Neural cell (in vitro differentiated cells): ENCODE data around the gene TRMT1. TPM values are rescaled to one million over a fixed set of nuclear protein-coding genes. Genes with fewer than 3 reads are reported as not detected.

ENCODE experiments used
- H2AFZ ChIP-seq: fragments of 200-600, 300-800 bp; sonication (generic), shearing (Covaris generic); 2 replicates; pipeline ENCODE4 v1.6.0; 2014; ENCODE audit warnings: low read depth, mild to moderate bottlenecking, antibody characterized with exemption, low read length, moderate library complexity
- H3F3A ChIP-seq: fragments of 200-600 bp; shearing (Covaris generic); 2 replicates; pipeline ENCODE4 v1.6.1; 2016; ENCODE audit warnings: mild to moderate bottlenecking, moderate library complexity, mixed read lengths, antibody characterized with exemption, low read length; ENCODE audit not compliant: insufficient read depth, poor library complexity, severe bottlenecking
- H3K27ac ChIP-seq: fragments of 200-600, 300-800 bp; sonication (generic), shearing (Covaris generic); 2 replicates; pipeline ENCODE4 v1.5.1; 2014; ENCODE audit warnings: mild to moderate bottlenecking, low read length, moderate library complexity
- H3K27me3 ChIP-seq: fragments of 300-800, 200-600 bp; sonication (generic), shearing (Covaris generic); 2 replicates; pipeline ENCODE4 v1.6.0; 2014; ENCODE audit warnings: mild to moderate bottlenecking, low read depth, low read length, moderate library complexity; ENCODE audit not compliant: insufficient read depth
- H3K36me3 ChIP-seq: fragments of 300-800, 200-600 bp; sonication (generic), shearing (Covaris generic); 2 replicates; pipeline ENCODE4 v1.5.1; 2014; ENCODE audit warnings: mild to moderate bottlenecking, antibody characterized with exemption, low read length, moderate library complexity; ENCODE audit not compliant: insufficient read depth
- H3K4me2 ChIP-seq: fragments of 300-800, 200-600 bp; sonication (generic), shearing (Covaris generic); 2 replicates; pipeline ENCODE4 v1.6.0; 2014; ENCODE audit warnings: mild to moderate bottlenecking, low read length
- H3K4me3 ChIP-seq: fragments of 300-800, 200-600 bp; sonication (generic), shearing (Covaris generic); 2 replicates; pipeline ENCODE4 v1.5.1; 2014; ENCODE audit warnings: mild to moderate bottlenecking, low read length, moderate library complexity
- H3K79me2 ChIP-seq: fragments of 200-600 bp; shearing (Covaris generic); replicated peaks from 2 replicates; pipeline ENCODE4 v1.6.0; 2014; ENCODE audit warnings: mild to moderate bottlenecking, low read length, moderate library complexity; ENCODE audit not compliant: insufficient read depth
- H3K9ac ChIP-seq: fragments of 300-800, 200-600 bp; sonication (generic), shearing (Covaris generic); 2 replicates; pipeline ENCODE4 v1.6.1; 2016; ENCODE audit warnings: mild to moderate bottlenecking, low read length, mixed read lengths
- H3K9me2 ChIP-seq: fragments of 200-600 bp; shearing (Covaris generic); 2 replicates; pipeline ENCODE4 v1.6.1; 2016; ENCODE audit warnings: mild to moderate bottlenecking, low read length, mixed read lengths; ENCODE audit not compliant: insufficient read depth
- H3K9me3 ChIP-seq: fragments of 200-600, 300-800 bp; sonication (generic), shearing (Covaris generic); 2 replicates; pipeline ENCODE4 v1.6.1; 2016; ENCODE audit warnings: mild to moderate bottlenecking, mixed run types, low read length, moderate library complexity, mixed read lengths
- H4K20me1 ChIP-seq: fragments of 200-600 bp; shearing (Covaris generic); 2 replicates; pipeline ENCODE4 v1.6.1; 2016; ENCODE audit warnings: mild to moderate bottlenecking, mixed run types; ENCODE audit not compliant: insufficient read depth
- CTCF ChIP-seq: fragments of 450-650 bp; IDR thresholded peaks from 2 replicates; pipeline ENCODE4 v1.5.1; 2014; ENCODE audit warnings: antibody characterized with exemption, mild to moderate bottlenecking, moderate library complexity; ENCODE audit not compliant: poor library complexity, severe bottlenecking
- EP300 ChIP-seq: fragments of 450-650 bp; conservative IDR thresholded peaks from 2 replicates; pipeline ENCODE4 v1.6.1; 2014; ENCODE audit warnings: antibody characterized with exemption, mild to moderate bottlenecking, moderate library complexity; ENCODE audit not compliant: poor library complexity, severe bottlenecking
- EZH2 ChIP-seq: fragments of 200-600, 300-800 bp; shearing (Covaris generic), sonication (generic); IDR thresholded peaks from 2 replicates; pipeline ENCODE4 v1.6.1; 2014; ENCODE audit warnings: antibody characterized with exemption, low read length, borderline replicate concordance, mild to moderate bottlenecking; ENCODE audit not compliant: insufficient read depth, poor library complexity, severe bottlenecking
- MXI1 ChIP-seq: fragments of 450-650 bp; conservative IDR thresholded peaks from 2 replicates; pipeline ENCODE4 v1.6.1; 2014; ENCODE audit warnings: antibody characterized with exemption, mild to moderate bottlenecking; ENCODE audit not compliant: poor library complexity, severe bottlenecking
- POLR2AphosphoS5 ChIP-seq: IDR thresholded peaks from 2 replicates; pipeline ENCODE4 v1.6.1; 2012
- RAD21 ChIP-seq: fragments of 450-650 bp; conservative IDR thresholded peaks from 2 replicates; pipeline ENCODE4 v1.6.1; 2014; ENCODE audit warnings: antibody characterized with exemption, mild to moderate bottlenecking, moderate library complexity
- REST ChIP-seq: IDR thresholded peaks from 2 replicates; pipeline ENCODE4 v1.6.1; 2012; ENCODE audit warnings: borderline replicate concordance
- SMC3 ChIP-seq: fragments of 450-650 bp; conservative IDR thresholded peaks from 2 replicates; pipeline ENCODE4 v1.6.1; 2014; ENCODE audit warnings: antibody characterized with exemption, mild to moderate bottlenecking, moderate library complexity; ENCODE audit not compliant: poor library complexity
- TAF1 ChIP-seq: IDR thresholded peaks from 2 replicates; pipeline ENCODE4 v1.6.1; 2012; ENCODE audit warnings: low read depth
- polyA plus RNA-seq: library from polyadenylated mRNA; depleted of rRNA; stranded (reverse); fragments of >200 nt; gene quantifications from 2 replicates; pipeline ENCODE4 v1.2.3, GENCODE V29; 2014

Gene TRMT1
- polyA plus RNA-seq, 1 donor from 2014 or later = 94.4 TPM

- no peaks in the 10 kb centered on the region for H3F3A ChIP-seq
- H3K9me2 ChIP-seq = no peaks in the 10 kb centered on the region
- H3K79me2 ChIP-seq = no peaks in the 10 kb centered on the region
- no peak for TF ChIP-seq POLR2AphosphoS5
- no peak for TF ChIP-seq EP300
- no peak for TF ChIP-seq CTCF
- TF ChIP-seq MXI1 = no peak
- no peak for TF ChIP-seq SMC3
- no peak for TF ChIP-seq REST
- TF ChIP-seq TAF1 = no peak
- no peak for TF ChIP-seq RAD21
- TF ChIP-seq EZH2 = no peak
- H3K4me3 ChIP-seq = no peak overlapping the region
- no peak overlapping the region for H3K9ac ChIP-seq
- no peak overlapping the region for H3K27ac ChIP-seq
- no peak overlapping the region for H2AFZ ChIP-seq
- no peak overlapping the region for H3K4me2 ChIP-seq
- H3K9me3 ChIP-seq = no peaks in the 10 kb centered on the region
- H3K27me3 ChIP-seq = no peaks in the 10 kb centered on the region
- no peaks in the 10 kb centered on the region for H4K20me1 ChIP-seq
- H3K36me3 ChIP-seq = no peaks in the 10 kb centered on the region
Measured at GRCh38 chr19:13087295-13087694, 29.2 kb downstream of the TRMT1 start.

GRCh38 chr19:13086341-13086740 lies 30.2 kb downstream of the TRMT1 start:
- no peaks in the 10 kb centered on the region for H3K9me3 ChIP-seq
- H2AFZ ChIP-seq = no peak overlapping the region
- no peaks in the 10 kb centered on the region for H3K27me3 ChIP-seq
- H3K36me3 ChIP-seq = no peaks in the 10 kb centered on the region
- no peak overlapping the region for H3K27ac ChIP-seq
- H4K20me1 ChIP-seq = no peaks in the 10 kb centered on the region
- no peaks in the 10 kb centered on the region for H3F3A ChIP-seq
- no peak overlapping the region for H3K9ac ChIP-seq
- H3K4me3 ChIP-seq = no peak overlapping the region
- TF ChIP-seq CTCF (no peak), RAD21 (no peak), SMC3 (no peak), TAF1 (no peak), EP300 (no peak), MXI1 (no peak), POLR2AphosphoS5 (no peak), REST (no peak), EZH2 (no peak)
- no peaks in the 10 kb centered on the region for H3K79me2 ChIP-seq
- no peak overlapping the region for H3K4me2 ChIP-seq
- no peaks in the 10 kb centered on the region for H3K9me2 ChIP-seq
